HCT116 (cell line): ENCODE results near the gene TMC3. TPM values are rescaled to one million over a fixed set of nuclear protein-coding genes. Genes with fewer than 3 reads are reported as not detected.
"Not testable (repeated sequence)": the region's sequence is repeated elsewhere in the genome, so short reads cannot be mapped to it uniquely, and the experiment has no call there.

Experiments
- ATAC-seq: fragments of 200-7000 bp; cut with Tn5 transposase; 2 replicates; pipeline ENCODE4 v1.9.1; 2020; ENCODE audit warnings: mild to moderate bottlenecking, moderate library complexity
- BruUV-seq: library from RNA; stranded (reverse); fragments of 400-500 nt; replicated peaks from 2 replicates; lab custom pipeline; 2021; lab: Mats Ljungman, UMichigan
- CTCF ChIA-PET: fragments of 300-600 bp; sonication (Branson Sonifier 250); formaldehyde crosslinking; loops from one replicate; lab custom pipeline; 2021; ENCODE audit warnings: antibody characterized with exemption; lab: Charles Lee
- POLR2A ChIA-PET: fragments of 300-600, 350-600 bp; sonication (Branson Sonifier 250); formaldehyde crosslinking; loops from one replicate; lab custom pipeline; 2021; ENCODE audit warnings: antibody characterized with exemption; lab: Charles Lee
- RAD21 ChIA-PET, 2 experiments: fragments of 300-600 bp; sonication (Branson Sonifier 250); formaldehyde crosslinking; loops; one replicate each; lab custom pipeline; 2023; ENCODE audit warnings: low total read pairs in 2 of 2; ENCODE audit not compliant: uncharacterized antibody in 2 of 2, unreplicated experiment in 2 of 2, low non-redundant PET in 1 of 2; lab: Charles Lee
- DNase-seq: peaks from one replicate; pipeline ENCODE4 v3.0.0-alpha.2; 2010; ENCODE audit warnings: low read depth, low spot score
- H2AFZ ChIP-seq: fragments of 200-600 bp; shearing (Covaris generic), sonication (generic); 2 replicates; pipeline ENCODE4 v1.6.1; 2017; ENCODE audit warnings: low read depth, mixed run types, mixed read lengths, antibody characterized with exemption, low read length; ENCODE audit not compliant: poor library complexity, severe bottlenecking
- H3K27ac ChIP-seq: 2 replicates; pipeline ENCODE4 v1.5.1; 2012; ENCODE audit warnings: low read depth, low read length
- H3K27me3 ChIP-seq: fragments of 200-600 bp; sonication (generic); 2 replicates; pipeline ENCODE4 v1.6.1; 2016; ENCODE audit warnings: mixed run types, low read length, mixed read lengths; ENCODE audit not compliant: insufficient read depth
- H3K36me3 ChIP-seq, 2 experiments: fragments of 200-500 bp in 1 of 2; fragments of 200-600 bp in 1 of 2; sonication (Bioruptor generic) in 1 of 2; sonication (generic) in 1 of 2; 2 replicates each; pipeline versions ENCODE4 v1.5.1 to v1.6.1; 2014 to 2016; ENCODE audit warnings: low read length in 2 of 2, inconsistent platforms in 1 of 2, mixed read lengths in 1 of 2, mixed run types in 1 of 2; ENCODE audit not compliant: insufficient read depth in 2 of 2, control insufficient read depth in 1 of 2
- H3K4me1 ChIP-seq, 2 experiments: fragments of 200-600 bp in 1 of 2; sonication (generic) in 1 of 2; 2 replicates each; pipeline versions ENCODE4 v1.5.1 to v1.6.1; 2012 to 2017; ENCODE audit warnings: low read length in 2 of 2, inconsistent platforms in 1 of 2, mild to moderate bottlenecking in 1 of 2, mixed read lengths in 1 of 2, mixed run types in 1 of 2, moderate library complexity in 1 of 2; ENCODE audit not compliant: insufficient read depth in 2 of 2, control insufficient read depth in 1 of 2
- H3K4me2 ChIP-seq: fragments of 200-600 bp; sonication (generic); 2 replicates; pipeline ENCODE4 v1.6.1; 2017; ENCODE audit warnings: mixed run types, low read length, mixed read lengths
- H3K4me3 ChIP-seq, 2 experiments: fragments of 200-600 bp in 1 of 2; sonication (generic) in 1 of 2; replicated peaks in 1 of 2; 2 replicates each; pipeline ENCODE4 v1.5.1; 2011 to 2016; ENCODE audit warnings: low read length in 2 of 2, control low read depth in 1 of 2, low read depth in 1 of 2, mild to moderate bottlenecking in 1 of 2, mixed read lengths in 1 of 2, mixed run types in 1 of 2
- H3K79me2 ChIP-seq: fragments of 200-600 bp; sonication (generic); 2 replicates; pipeline ENCODE4 v1.6.1; 2017; ENCODE audit warnings: mild to moderate bottlenecking, mixed run types, low read length, moderate library complexity, mixed read lengths; ENCODE audit not compliant: insufficient read depth
- H3K9ac ChIP-seq: fragments of 200-600 bp; sonication (generic); 2 replicates; pipeline ENCODE4 v1.6.1; 2016; ENCODE audit warnings: low read length, mixed read lengths
- H3K9me2 ChIP-seq: fragments of 200-600 bp; sonication (generic), shearing (Covaris generic); 2 replicates; pipeline ENCODE4 v1.6.1; 2017; ENCODE audit warnings: mixed run types, mild to moderate bottlenecking, moderate library complexity; ENCODE audit not compliant: insufficient read depth
- H3K9me3 ChIP-seq, 2 experiments: fragments of 200-500 bp in 1 of 2; fragments of 200-600 bp in 1 of 2; sonication (Bioruptor generic) in 1 of 2; sonication (generic) in 1 of 2; 2 replicates each; pipeline ENCODE4 v1.6.1; 2014 to 2017; ENCODE audit warnings: low read length in 2 of 2, mixed read lengths in 2 of 2, inconsistent platforms in 1 of 2, low read depth in 1 of 2, mild to moderate bottlenecking in 1 of 2, mixed run types in 1 of 2, moderate library complexity in 1 of 2; ENCODE audit not compliant: control insufficient read depth in 1 of 2, insufficient read depth in 1 of 2
- H4K20me1 ChIP-seq: fragments of 200-600 bp; sonication (generic), shearing (Covaris generic); 2 replicates; pipeline ENCODE4 v1.6.1; 2017; ENCODE audit warnings: mixed run types, mild to moderate bottlenecking, moderate library complexity; ENCODE audit not compliant: insufficient read depth
- CBX3 ChIP-seq: IDR thresholded peaks from 2 replicates; pipeline ENCODE4 v1.6.1; 2012; ENCODE audit warnings: low read depth
- CTCF ChIP-seq, 3 experiments: fragments of 200-600 bp in 1 of 3; sonication (generic) in 1 of 3; IDR thresholded peaks in 2 of 3; conservative IDR thresholded peaks in 1 of 3; 2 replicates each; pipeline ENCODE4 v1.5.1; 2012 to 2017; ENCODE audit warnings: low read depth in 2 of 3, low read length in 2 of 3, antibody characterized with exemption in 1 of 3, borderline replicate concordance in 1 of 3, control low read depth in 1 of 3, mild to moderate bottlenecking in 1 of 3, mixed read lengths in 1 of 3, mixed run types in 1 of 3, moderate library complexity in 1 of 3; ENCODE audit not compliant: insufficient read depth in 1 of 3
- EGR1 ChIP-seq: IDR thresholded peaks from 2 replicates; pipeline ENCODE4 v1.6.1; 2012; ENCODE audit warnings: low read depth
- EZH2phosphoT487 ChIP-seq: fragments of 200-600 bp; IDR thresholded peaks from 2 replicates; pipeline ENCODE4 v1.6.1; 2018; ENCODE audit warnings: antibody characterized with exemption, borderline replicate concordance
- FOSL1 ChIP-seq: IDR thresholded peaks from 2 replicates; pipeline ENCODE4 v1.6.1; 2012; ENCODE audit warnings: low read depth
- POLR2A ChIP-seq: IDR thresholded peaks from 2 replicates; pipeline ENCODE4 v1.7.0; 2011; ENCODE audit warnings: borderline replicate concordance; ENCODE audit not compliant: insufficient read depth, insufficient read length; ENCODE audit errors: extremely low read depth
- POLR2AphosphoS5 ChIP-seq: IDR thresholded peaks from 2 replicates; pipeline ENCODE4 v1.6.1; 2011; ENCODE audit warnings: mild to moderate bottlenecking, low read depth, low read length, moderate library complexity
- SIN3A ChIP-seq: IDR thresholded peaks from 2 replicates; pipeline ENCODE4 v1.6.1; 2012; ENCODE audit warnings: low read depth
- SP1 ChIP-seq: IDR thresholded peaks from 2 replicates; pipeline ENCODE4 v1.6.1; 2012; ENCODE audit warnings: low read depth
- SRF ChIP-seq: IDR thresholded peaks from 2 replicates; pipeline ENCODE4 v1.6.1; 2012; ENCODE audit warnings: low read depth
- TCF7L2 ChIP-seq: IDR thresholded peaks from 2 replicates; pipeline ENCODE4 v1.7.0; 2011; ENCODE audit warnings: borderline replicate concordance, inconsistent platforms; ENCODE audit not compliant: insufficient read depth, insufficient read length; ENCODE audit errors: extremely low read depth
- ZBTB33 ChIP-seq: IDR thresholded peaks from 2 replicates; pipeline ENCODE4 v1.6.1; 2011; ENCODE audit warnings: mild to moderate bottlenecking, low read length, moderate library complexity; ENCODE audit not compliant: insufficient replicate concordance; ENCODE audit errors: extremely low read depth
- intact Hi-C: fragments of 100-400 bp; cut with micrococcal nuclease; formaldehyde crosslinking; loops from 2 replicates; pipeline ENCODE4 v1.10.0; 2022
- total RNA-seq: library from RNA; stranded (reverse); gene quantifications from one replicate; pipeline ENCODE4 v1.2.1, GENCODE V29; 2021; ENCODE audit not compliant: unreplicated experiment

TMC3 gene
- total RNA-seq, 1 experiment from 2014 or later = not detected

DNA sequence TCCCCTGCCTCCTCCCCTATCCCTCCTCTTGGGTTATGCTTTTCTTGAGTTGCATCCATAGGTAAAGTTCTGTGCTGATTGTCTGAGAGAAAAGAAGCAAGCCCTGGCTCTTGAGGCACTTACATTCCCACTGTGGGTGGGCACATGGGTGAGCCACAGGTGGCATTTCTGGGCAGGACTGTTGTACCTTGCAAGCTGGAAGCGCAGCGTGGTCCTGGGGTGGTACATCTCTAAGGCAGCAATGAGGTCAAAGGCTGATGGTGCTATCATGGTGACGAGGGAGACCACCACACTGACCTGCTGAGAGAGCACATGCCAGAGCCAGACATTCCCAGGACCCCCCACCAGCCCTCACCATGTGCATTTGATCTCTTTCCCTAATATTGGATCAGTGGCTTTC is 24.7 kb downstream of the TMC3 start:
- no TSS peak for BruUV-seq
- Histone ChIP-seq H3K9me2 (no peaks in the 10 kb centered on the region), H2AFZ (no peak overlapping the region), H4K20me1 (no peaks in the 10 kb centered on the region), H3K4me1 (no peaks in the 10 kb centered on the region), H3K9ac (no peak overlapping the region), H3K79me2 (no peaks in the 10 kb centered on the region), H3K27ac (no peak overlapping the region), H3K27me3 (no peaks in the 10 kb centered on the region)
- intact Hi-C loops = no loop called here
- RAD21 ChIA-PET = no interaction called here
- ATAC-seq = no peak
- no peak for DNase-seq
- CTCF ChIA-PET = no interaction called here
- TF ChIP-seq FOSL1 (no peak), SP1 (no peak), ZBTB33 (no peak), EZH2phosphoT487 (no peak), POLR2AphosphoS5 (no peak), SIN3A (no peak), CBX3 (no peak), TCF7L2 (no peak), CTCF (IDR thresholded peaks at IDR 0.05 in 2 of 3, conservative IDR thresholded peaks at IDR 0.05 in 1 of 3; ENCODE audit: borderline replicate concordance in 1 of 3, insufficient read depth in 1 of 3, low read depth in 2 of 3, low read length in 2 of 3) (no peak), EGR1 (no peak), POLR2A (no peak), SRF (no peak)
- TF ChIP-seq, all 23 proteins: peak for 0
- POLR2A ChIA-PET = no interaction called here
- Histone ChIP-seq H3K36me3 (no peaks in the 10 kb centered on the region), H3K4me3 (no peak overlapping the region), H3K4me2 (no peak overlapping the region), H3K9me3 (no peaks in the 10 kb centered on the region)

GRCh38 chr15:81348691-81349090 is 25.3 kb downstream of the TMC3 start:
- H2AFZ ChIP-seq, H3K4me1 ChIP-seq, H3K4me2 ChIP-seq, H3K4me3 ChIP-seq, CTCF ChIA-PET, H4K20me1 ChIP-seq, H3K79me2 ChIP-seq, H3K9me2 ChIP-seq, ATAC-seq, H3K27ac ChIP-seq, H3K27me3 ChIP-seq, POLR2A ChIA-PET, H3K9ac ChIP-seq, BruUV-seq, DNase-seq, H3K9me3 ChIP-seq, H3K36me3 ChIP-seq, intact Hi-C loops, RAD21 ChIA-PET: not testable (repeated sequence)
